ENCODE measurements around the gene UFD1.

The UFD1 gene

GRCh38 chr22:19479355-19480172 lies 571 bp upstream of the UFD1 start, which contains the start of gene CDC45:
Gene CDC45, plus strand, starts transcription at chr22:19479920. Its CDS starts 49 bp downstream, at chr22:19479969.
- peaks cover 53% of the 10 kb centered on the region for H3K79me2 ChIP-seq (ENCODE audit: low read length)
- H3K4me1 ChIP-seq (ENCODE audit: low read length), result peaks cover 18% of the 10 kb centered on the region
- peak within 1 kb of the TSS; percentile 85 for H3K4me3 ChIP-seq (ENCODE audit: low read length)
- peak within 1 kb of the TSS; percentile 85 for H3K27ac ChIP-seq (ENCODE audit: low read length)
- peak within 1 kb of the TSS; percentile 96 for H3K9ac ChIP-seq (ENCODE audit: low read length)
- H3K36me3 ChIP-seq (replicated peaks; ENCODE audit: low read depth, low read length), result peaks cover 29% of the 10 kb centered on the region
- H3K4me2 ChIP-seq (ENCODE audit: low read length), result peak within 1 kb of the TSS; percentile 97
- no peaks in the 10 kb centered on the region for H3K27me3 ChIP-seq (ENCODE audit: low read depth, low read length)
- peaks cover 20% of the 10 kb centered on the region for H4K20me1 ChIP-seq (ENCODE audit: insufficient read depth, low read length)
- peak within 1 kb of the TSS; percentile 99 for H2AFZ ChIP-seq (ENCODE audit: low read depth, low read length)
- H3K9me3 ChIP-seq (ENCODE audit: insufficient read depth, low read length), result no peaks in the 10 kb centered on the region
- TF ChIP-seq EZH2phosphoT487 (IDR thresholded peaks at IDR 0.05; ENCODE audit: low read depth) (no peak), CTCF (IDR thresholded peaks at IDR 0.05; ENCODE audit: low read depth, low read length) (no peak)

- Histone ChIP-seq H2AFZ (ENCODE audit: low read depth, low read length) (peak overlapping the region; percentile 99; the same call in 1 of the 2 replicates), H3K27me3 (ENCODE audit: low read depth, low read length) (no peaks in the 10 kb centered on the region), H4K20me1 (ENCODE audit: insufficient read depth, low read length) (peaks cover 20% of the 10 kb centered on the region), H3K36me3 (replicated peaks; ENCODE audit: low read depth, low read length) (peaks cover 26% of the 10 kb centered on the region), H3K9me3 (ENCODE audit: insufficient read depth, low read length) (no peaks in the 10 kb centered on the region), H3K79me2 (ENCODE audit: low read length) (peaks cover 57% of the 10 kb centered on the region), H3K4me2 (ENCODE audit: low read length) (peak overlapping the region; percentile 97), H3K9ac (ENCODE audit: low read length) (peak overlapping the region; percentile 96), H3K4me1 (ENCODE audit: low read length) (peaks cover 18% of the 10 kb centered on the region), H3K27ac (ENCODE audit: low read length) (peak overlapping the region; percentile 85), H3K4me3 (ENCODE audit: low read length) (peak overlapping the region; percentile 85)
- TF ChIP-seq EZH2phosphoT487 (IDR thresholded peaks at IDR 0.05; ENCODE audit: low read depth), result no peak
- TF ChIP-seq CTCF (IDR thresholded peaks at IDR 0.05; ENCODE audit: low read depth, low read length), result no peak
Measured at GRCh38 chr22:19478045-19478900, 720 bp downstream of the UFD1 start.

- Histone ChIP-seq H3K4me2 (ENCODE audit: low read length) (peak overlapping the region; percentile 97), H3K9ac (ENCODE audit: low read length) (peak overlapping the region; percentile 96), H3K4me1 (ENCODE audit: low read length) (peaks cover 18% of the 10 kb centered on the region), H3K79me2 (ENCODE audit: low read length) (peaks cover 57% of the 10 kb centered on the region), H3K4me3 (ENCODE audit: low read length) (peak overlapping the region; percentile 85), H3K36me3 (replicated peaks; ENCODE audit: low read depth, low read length) (peaks cover 26% of the 10 kb centered on the region), H4K20me1 (ENCODE audit: insufficient read depth, low read length) (peaks cover 20% of the 10 kb centered on the region), H3K27ac (ENCODE audit: low read length) (no peak overlapping the region), H2AFZ (ENCODE audit: low read depth, low read length) (no peak overlapping the region), H3K27me3 (ENCODE audit: low read depth, low read length) (no peaks in the 10 kb centered on the region), H3K9me3 (ENCODE audit: insufficient read depth, low read length) (no peaks in the 10 kb centered on the region)
- no peak for TF ChIP-seq EZH2phosphoT487 (IDR thresholded peaks at IDR 0.05; ENCODE audit: low read depth)
- TF ChIP-seq CTCF (IDR thresholded peaks at IDR 0.05; ENCODE audit: low read depth, low read length), result peak; percentile 49
Measured at GRCh38 chr22:19477321-19478044, 1.5 kb downstream of the UFD1 start.
